HG02763 (cell line): Measurements from ENCODE around the gene NAA16.
"Not testable (repeated sequence)": the region's sequence is repeated elsewhere in the genome, so short reads cannot be mapped to it uniquely, and the experiment has no call there.

Experiments
- ATAC-seq: cut with Tn5 transposase; IDR thresholded peaks from one replicate; pipeline ENCODE4 v1.9.1; 2021; ENCODE audit warnings: mild to moderate bottlenecking, moderate library complexity; ENCODE audit not compliant: unreplicated experiment

Gene NAA16

DNA sequence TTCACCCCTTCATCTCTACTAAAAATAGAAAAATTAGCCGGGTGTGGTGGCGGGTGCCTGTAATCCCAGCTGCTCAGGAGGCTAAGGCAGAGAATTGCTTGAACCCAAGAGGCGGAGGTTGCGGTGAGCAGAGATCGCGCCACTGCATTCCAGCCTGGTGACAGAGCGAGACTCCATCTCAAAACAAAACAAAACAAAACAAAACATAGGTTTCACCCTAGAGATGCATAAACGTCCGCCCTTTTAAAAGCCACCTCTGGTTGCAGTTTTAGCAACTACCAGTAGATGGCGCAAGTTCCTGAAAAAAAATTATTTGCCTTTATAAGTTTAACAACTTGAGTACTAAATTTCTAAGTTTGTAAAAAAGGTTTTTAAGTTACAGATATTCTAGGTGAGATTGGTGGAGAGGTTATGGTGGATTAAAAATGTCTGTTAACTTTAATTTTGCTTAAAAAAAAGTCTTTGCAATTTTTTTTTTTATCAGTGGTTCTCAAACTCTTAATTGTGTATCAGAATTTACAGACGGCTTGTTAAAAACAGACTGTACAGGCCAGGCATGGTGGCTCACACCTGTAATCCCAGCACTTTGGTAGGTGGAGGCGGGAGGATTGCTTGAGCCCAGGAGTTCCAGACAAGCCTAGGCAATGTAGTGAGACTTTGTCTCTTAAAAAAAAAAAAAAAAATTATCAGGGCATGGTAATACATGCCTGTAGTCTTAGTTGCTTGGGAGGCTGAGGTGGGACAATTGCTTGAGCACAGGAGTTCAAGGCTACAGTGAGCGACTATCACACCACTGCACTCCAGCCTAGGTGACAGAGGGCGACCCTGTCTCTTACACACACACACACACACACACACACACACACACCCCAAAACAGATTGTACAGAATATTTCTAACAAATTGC lies 42.1 kb downstream of the NAA16 start:
- no peak for ATAC-seq

DNA sequence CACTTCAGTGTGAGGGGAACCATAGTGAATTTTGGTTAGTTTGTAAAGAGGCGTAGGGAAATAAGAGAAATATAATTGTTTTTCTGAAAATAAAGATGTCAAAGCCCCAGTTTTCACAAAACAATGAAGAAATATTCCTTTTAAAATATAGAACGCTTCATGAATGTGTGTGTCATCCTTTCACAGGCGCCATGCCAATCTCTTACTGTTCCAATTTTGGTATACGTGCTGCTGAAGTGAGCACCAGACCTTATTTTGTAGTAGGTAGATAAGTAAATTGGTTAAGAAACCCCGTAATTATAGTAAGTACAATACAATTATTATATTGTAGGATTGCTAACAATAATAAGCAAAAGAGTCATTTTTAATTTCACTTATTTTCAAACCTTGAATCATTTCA lies 43.3 kb downstream of the NAA16 start:
- no peak for ATAC-seq

DNA sequence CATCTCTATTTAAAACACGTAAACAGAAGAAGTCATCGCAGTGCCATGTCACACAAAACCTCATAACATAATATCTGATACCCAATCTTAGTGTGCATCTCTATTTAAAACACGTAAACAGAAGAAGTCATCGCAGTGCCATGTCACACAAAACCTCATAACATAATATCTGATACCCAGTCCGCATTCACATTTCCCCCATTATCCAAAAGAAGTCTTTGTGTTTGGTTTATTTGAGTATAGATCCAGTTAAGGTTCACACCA lies 45.2 kb downstream of the NAA16 start:
- not testable (repeated sequence) for ATAC-seq

DNA sequence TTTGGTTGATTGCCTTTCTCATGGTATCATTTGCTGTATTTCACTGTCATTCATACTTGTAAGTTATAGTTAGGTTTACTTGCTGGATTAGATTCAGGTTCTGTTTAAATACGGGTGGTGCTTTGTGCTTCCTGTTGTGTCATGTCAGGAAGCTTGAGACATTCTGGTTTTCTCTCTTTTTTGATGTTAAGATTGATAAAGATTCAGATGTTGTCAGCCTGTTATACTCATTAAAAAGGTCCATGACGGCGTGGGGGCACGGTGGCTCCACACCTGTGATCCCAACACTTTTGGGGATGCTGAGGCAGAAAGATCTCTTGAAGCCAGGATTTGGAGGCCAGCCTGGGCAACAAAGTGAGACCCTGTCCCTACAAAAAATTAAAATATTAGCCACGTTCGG lies 45.7 kb downstream of the NAA16 start:
- ATAC-seq = no peak

DNA sequence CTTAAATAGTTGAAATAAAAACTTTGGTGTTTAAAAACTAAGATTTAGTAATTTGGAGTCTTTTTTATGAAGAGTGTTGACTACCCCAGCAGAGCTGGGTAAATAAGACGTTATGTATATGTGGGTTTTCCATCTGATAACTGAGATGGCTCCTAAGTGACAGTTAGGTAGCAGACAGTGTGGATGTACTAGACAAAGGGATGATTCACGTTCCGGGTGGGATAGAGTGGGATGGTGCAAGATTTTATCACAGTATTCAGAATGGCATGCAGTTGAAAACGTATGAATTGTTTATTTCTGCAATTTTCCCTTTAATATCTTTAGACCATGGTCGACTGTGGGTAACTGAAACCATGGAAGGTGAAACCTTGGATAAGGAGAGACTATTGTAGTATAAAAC lies 50.4 kb downstream of the NAA16 start:
- ATAC-seq = no peak

DNA sequence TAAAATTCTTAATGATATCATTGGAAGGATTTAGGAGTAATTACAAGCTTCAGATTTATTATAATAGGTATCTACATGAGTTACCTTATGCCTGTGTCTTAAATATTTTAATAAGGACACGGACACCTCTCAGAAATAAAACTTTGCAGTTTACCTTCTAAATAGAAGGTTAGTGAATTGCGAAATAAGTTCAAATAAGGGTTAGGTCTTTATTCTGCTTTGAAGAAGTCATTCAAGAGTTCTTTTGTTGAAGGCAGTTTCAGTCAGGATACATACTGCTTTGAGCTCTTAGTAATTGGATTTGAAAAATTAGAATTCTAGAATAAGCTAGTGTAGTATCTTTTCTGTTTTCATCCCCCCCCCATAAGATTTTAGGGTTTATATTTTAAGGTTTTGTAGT lies 53.0 kb downstream of the NAA16 start:
- ATAC-seq = no peak

DNA sequence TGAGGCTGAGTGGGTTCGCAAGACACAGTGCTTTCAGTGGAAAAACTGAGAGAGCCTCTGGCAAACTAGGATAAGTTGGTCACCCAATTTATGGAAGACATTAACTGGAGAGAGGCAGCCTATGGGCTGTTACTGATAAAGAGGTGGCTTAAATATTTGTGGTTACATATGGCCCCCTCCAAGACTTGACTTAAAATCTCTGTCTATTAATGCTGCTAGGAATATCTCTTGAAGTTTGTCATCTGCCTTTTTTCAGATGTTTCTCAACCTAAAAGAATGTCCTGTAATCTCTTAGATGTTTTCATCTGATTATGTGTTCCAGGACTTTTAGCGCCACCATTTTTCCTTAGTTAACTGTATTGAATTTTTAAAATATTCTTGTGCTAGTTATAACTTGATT lies 54.6 kb downstream of the NAA16 start:
- no peak for ATAC-seq

DNA sequence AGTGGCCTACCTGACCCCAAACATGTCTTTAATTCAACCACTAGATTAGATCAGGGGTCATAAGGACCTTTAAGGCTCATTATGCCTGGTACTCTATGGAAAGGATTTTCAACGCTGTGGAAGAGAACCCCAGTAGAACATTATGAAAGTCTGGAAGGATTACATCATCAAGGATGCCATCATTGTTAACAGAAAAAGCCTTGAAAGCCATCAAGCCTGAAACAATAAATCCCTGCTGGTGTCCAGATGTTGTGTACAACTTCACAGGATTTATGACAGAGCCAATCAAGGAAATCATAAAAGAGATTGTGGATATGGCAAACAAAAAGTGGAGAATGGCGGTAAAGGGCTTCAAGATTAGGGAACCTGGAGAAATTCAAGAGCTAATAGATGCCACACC lies 59.7 kb downstream of the NAA16 start:
- no peak for ATAC-seq

DNA sequence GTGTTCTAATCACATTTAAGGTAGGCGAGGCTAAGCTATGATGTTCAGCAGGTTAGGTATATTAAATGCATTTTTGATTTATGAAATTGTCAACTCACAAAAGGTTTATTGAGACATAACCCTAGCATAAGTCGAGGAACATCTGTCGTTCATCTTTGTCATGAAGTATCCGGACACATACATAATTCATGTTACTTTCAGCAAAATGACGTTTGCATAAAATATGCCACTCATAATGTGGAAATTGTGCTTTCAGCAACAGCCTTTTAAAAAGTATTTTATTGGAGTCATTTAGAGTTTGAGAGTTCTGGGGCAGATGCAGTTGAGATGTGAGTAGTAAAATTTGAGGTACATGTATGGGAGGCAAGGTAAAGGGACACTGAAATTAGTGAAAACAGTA lies 66.4 kb downstream of the NAA16 start:
- no peak for ATAC-seq

DNA sequence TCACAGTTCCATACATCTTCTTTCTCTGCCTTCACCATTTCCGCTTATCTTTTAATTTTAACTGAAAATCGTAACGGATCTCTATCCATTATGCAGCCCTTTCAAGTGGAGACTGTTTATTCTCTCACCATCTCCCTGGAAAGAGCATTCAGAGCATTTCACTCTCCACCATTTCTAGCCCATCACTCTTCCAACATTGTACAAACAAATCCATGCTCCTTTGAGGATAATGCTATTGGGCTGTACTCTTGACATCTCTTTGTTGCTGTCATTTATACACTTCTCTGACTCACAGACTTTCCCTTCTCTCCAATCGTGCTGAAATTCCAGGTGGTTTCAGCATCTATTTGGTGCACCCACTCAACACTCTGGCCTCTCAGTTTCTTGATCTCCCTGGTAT lies 71.4 kb downstream of the NAA16 start:
- ATAC-seq = no peak

DNA sequence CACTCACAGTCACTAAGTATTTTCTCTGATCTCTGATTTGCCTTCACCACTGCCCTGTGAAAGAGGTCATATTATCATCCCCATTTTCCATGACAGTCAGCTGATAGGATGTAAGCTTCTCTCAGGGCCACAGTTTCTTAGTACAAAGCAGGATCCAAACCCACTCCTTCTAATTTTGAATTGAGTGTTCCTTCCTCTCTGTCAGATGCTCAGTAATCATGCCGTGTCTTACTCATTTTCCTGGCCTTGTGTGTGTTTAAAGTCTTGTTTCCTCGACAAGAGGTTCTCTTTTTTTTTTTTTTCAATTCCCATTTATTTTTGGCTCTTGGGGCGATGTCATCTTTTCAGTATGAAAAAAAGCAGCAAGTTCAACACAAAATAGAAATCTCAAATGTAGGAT lies 72.3 kb downstream of the NAA16 start:
- ATAC-seq = no peak

DNA sequence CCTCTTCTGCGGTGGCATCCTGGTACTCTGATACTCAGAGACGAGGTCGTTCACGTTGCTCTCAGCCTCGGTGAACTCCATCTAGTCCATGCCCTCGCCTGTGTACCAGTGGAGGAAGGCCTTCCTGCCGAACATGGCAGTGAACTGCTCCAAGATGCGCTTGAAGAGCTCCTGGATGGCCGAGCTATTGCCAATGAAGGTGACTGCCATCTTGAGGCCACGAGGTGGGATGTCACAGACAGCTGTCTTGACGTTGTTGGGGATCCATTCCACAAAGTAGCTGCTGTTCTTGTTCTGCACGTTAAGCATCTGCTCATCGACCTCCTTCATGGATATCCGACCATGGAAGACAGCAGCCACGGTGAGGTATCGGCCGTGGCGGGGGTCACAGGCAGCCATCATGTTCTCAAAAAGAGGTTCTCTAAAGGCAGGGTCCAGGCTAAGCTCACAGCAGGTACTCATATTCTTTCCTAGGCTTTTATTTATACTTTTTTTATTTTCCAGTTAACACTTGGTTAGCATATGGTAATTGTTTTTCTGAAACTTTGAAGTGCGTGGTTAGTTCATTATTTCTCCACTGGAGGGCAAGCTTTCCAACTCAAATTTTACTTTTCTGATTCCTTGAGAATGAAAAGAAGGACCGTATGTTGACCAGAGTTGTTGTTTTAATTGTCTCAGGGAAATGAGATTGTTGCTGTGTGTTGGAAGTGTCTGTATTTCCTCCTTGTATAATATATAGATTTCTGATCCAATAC lies 73.9 kb downstream of the NAA16 start:
- no peak for ATAC-seq

DNA sequence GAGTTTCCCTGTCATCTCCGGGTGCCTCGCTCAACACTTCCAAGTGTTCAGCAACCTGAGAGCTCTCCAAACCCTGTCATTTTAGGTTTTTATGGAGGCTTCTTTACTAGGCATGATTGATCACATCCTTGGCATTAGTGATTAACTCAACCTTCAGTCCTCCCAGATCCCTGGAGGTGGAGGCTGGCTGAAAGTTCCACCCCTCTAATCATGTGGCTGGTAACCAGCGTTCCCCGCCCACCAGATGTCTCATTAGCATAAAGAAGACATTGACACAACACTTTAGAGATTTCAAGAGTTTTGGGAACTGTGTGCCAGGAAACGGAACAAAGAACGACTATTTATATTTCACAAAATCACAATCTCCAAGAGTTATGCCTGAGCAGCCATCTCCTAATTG lies 75.1 kb downstream of the NAA16 start:
- no peak for ATAC-seq

DNA sequence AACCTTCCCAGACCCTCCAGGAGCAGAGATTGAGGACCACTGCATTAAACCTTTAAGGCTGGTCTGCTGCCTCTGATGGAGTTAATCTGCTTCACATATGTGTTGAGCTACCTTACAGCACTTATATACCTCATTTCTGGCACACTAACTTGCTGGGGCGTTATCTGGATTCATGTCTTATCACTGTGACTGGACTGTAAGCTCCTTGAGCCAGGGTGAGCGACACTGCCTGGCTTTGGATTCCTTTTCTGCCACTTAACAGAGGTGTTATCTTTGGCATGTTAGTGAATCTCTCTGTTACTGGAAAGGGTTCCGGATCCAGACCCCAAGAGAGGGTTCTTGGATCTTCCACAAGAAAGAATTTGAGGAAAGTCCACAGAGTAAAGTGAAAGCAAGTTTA lies 76.5 kb downstream of the NAA16 start:
- ATAC-seq = no peak

DNA sequence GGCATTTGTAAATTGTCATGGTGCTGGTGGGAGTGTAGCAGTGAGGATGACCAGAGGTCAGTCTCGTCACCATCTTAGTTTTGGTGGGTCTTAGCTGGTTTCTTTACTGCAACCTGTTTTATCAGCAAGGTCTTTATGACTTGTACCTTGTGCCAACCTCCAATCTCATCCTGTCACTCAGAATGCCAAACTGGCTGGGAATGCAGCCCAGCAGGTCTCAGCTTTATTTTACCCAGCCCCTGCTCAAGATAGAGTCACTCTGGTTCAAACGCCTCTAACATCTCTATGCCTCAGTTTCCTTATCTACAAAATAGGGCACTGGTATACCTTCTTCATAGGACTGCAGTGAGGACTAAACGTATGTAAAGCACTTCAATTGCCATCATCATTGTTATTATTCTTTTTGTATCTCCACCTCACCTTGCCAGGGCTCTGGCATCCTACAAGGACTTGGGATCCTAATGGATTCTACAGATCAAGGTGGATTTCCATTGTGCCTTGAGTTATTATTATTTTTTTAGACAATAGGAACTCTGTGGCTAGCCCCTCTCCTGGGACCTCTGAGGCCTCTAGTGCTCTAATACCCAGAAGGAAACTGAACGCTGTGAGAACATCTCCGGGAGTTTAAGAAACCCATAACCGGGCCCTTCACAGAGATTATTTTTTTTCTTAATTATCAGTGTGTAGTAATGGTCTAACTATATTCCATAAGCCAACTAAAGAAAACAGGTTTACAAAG lies 77.2 kb downstream of the NAA16 start:
- no peak for ATAC-seq

DNA sequence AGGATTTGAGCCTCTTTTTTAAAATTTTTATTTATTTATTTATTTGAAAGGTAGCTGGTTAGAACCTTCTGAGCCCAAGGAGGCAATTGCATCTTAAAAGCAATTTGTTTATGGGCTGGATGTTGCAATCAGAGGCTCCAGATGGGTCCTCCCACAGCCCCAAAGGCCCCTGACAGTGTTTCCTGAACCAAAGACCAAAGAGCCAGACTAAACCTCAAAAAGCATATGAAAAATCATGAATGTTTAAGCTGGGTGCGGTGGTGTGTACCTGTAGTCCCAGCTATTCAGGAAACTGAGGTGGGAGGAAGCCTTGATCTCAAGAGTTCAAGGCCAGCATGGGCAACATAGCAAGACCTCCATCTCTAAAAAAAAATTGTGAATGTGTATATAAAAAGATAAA lies 78.5 kb downstream of the NAA16 start:
- no peak for ATAC-seq

DNA sequence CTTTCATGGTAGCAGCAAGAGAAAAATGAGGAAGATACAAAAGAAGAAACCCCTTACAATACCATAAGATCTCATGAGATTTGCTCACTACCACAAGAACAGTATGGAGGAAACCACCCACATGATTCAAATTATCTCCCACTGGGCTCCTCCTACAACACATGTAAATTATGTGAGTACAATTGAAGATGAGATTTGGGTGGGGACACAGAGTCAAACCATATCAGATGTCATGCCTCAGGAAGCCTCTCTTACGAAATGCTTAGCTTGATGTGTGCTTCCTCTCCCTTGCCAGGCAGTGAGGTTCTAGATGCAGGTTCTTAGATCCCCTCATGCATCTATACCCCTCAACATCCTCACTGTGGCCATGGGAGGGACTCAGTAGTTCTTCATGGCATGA lies 83.1 kb downstream of the NAA16 start:
- no peak for ATAC-seq

DNA sequence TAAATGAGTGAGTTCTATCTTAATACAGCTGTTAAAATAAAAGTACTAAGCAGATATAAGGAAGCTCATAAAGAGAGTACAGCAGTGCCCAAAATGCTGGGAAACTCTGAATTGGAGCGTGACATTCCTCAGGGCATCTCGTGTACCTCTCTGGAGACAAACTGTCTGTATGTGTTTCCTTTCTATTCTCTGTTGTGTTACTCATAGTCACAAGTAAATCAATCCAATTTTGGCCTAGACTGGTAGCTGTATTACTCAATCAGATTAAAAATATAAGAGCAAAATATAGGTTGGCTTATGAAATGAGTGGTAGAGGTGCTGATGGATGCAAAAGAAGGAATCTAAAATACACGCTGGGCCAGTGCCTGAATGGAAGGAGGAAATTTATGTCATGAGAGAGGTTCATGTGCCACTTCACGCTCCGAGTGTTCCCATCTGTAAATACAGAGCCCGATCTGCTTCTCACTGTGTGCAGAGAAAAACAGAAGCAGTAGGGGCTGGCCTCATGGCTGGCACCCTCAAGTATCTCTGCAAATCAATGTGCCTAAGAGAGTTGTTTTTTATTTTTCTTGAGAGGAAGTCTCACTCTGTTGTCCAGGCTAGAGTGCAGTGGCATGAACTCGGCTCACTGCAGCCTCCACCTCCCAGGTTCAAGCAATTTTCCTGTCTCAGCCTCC lies 87.6 kb downstream of the NAA16 start:
- ATAC-seq = no peak

DNA sequence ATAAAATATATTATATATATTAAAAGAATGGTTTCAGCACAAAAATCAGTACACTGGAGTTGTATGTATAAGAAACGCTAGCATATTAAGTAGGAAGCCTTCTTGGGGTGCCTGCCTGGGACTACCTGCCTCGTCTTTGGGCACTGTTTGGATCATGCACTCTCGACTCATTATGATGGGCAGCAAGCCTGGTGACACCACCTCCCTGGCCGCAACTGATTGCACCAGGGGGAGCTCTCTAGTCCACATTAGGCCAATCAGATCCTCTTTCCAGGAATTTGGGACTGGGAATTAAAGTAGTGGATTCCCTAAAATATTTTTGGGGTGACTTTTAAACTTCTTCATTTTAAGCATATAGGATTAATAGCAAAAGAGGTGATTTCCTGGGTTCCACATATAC lies 90.3 kb downstream of the NAA16 start:
- ATAC-seq = no peak

DNA sequence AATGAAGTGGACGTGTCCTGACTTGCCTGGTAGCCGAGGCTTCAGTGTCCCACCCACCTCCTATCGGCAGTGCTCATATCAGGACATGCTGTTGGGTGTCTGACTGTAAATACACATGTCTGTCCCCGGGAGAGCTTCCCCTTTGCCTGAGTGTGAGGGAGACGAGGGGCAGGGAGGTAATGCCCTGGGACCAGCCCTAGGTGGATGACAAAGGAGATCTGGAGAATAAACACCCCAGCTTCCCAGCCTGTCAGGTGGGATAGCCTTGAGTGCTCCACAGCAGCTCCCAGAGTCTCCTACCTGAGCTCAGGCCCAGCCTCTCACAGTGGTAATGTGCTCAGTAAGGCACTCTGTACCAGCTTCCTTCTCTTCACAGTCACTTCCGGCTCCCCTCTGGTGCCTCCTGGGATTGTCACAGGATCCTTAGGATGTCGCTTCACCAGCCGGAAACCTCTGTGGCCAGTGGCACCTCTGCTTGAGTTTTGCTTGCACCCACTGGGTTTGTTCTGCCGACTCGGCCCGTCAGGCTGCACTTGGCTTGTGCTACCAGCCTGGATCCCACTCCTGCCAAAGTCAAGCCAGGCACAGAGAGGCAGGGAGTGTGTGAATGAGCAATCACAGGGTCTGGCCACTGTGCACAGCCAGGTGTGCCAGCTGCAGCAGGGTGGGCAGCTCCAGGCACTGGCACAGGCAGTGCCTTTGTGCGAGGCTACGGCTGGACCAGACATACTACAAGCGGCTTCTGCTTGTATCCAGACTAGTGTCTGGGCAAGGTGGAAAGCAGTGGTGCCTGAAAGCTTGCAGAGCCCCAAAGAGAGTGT lies 91.8 kb downstream of the NAA16 start:
- no peak for ATAC-seq

DNA sequence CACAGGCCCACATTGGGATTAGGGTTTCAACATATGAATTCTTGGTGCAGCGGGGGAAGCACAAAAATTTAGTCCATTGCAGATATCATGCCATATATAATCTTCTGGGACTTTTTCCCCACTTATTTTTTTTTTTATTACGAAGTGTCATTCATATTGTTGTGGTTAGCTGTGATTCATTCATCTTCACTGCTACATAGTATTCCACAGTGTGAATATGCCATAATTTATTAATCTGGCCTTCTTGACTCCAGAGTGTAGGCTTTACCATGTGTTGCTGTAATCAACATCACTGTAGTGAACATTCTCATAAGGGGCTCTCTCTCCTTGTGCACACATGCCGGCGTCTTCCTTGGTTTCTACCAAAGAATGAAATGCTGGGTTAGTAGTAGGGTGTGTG lies 92.9 kb downstream of the NAA16 start:
- no peak for ATAC-seq
